GM12878 (cell line): ENCODE measurements around the gene ARHGAP6. TPM values are rescaled to one million over a fixed set of nuclear protein-coding genes. Genes with fewer than 3 reads are reported as not detected.

ENCODE experiments used
- ATAC-seq: fragments of 200-7000 bp; cut with Tn5 transposase; 3 replicates; pipeline ENCODE4 v1.9.1; 2020; ENCODE audit warnings: mild to moderate bottlenecking, moderate library complexity
- BruUV-seq: library from RNA; stranded (reverse); fragments of 400-500 nt; replicated peaks from 2 replicates; lab custom pipeline; 2021; lab: Mats Ljungman, UMichigan
- CTCF ChIA-PET: fragments of 300-600 bp; sonication (Branson Sonifier 250); formaldehyde crosslinking; extraction: SDS; loops from one replicate; lab custom pipeline; 2021; ENCODE audit warnings: inconsistent platforms; lab: Yijun Ruan, JAX
- POLR2A ChIA-PET: fragments of 350-600 bp; formaldehyde crosslinking; extraction: SDS; loops from one replicate; lab custom pipeline; 2021; ENCODE audit warnings: inconsistent platforms; lab: Charles Lee
- RAD21 ChIA-PET: fragments of 300-600 bp; sonication (Branson Sonifier 250); formaldehyde crosslinking; loops from one replicate; lab custom pipeline; 2023; ENCODE audit warnings: antibody characterized with exemption; ENCODE audit not compliant: unreplicated experiment; lab: Charles Lee
- SMC1A ChIA-PET: fragments of 300-600 bp; sonication (Branson Sonifier 250); formaldehyde crosslinking; loops from one replicate; lab custom pipeline; 2023; ENCODE audit not compliant: unreplicated experiment, uncharacterized antibody; lab: Charles Lee
- DNase-seq: peaks from one replicate; pipeline ENCODE4 v3.0.0-alpha.2; 2011; ENCODE audit warnings: low read depth, low spot score
- FAIRE-seq: peaks from 3 replicates; lab custom pipeline; 2011; peaks lifted over from hg19 to GRCh38; lab: Jason Lieb, UNC
- H2AFZ ChIP-seq: 2 replicates; pipeline ENCODE4 v1.6.0; 2011; ENCODE audit warnings: low read depth, low read length, control low read depth; ENCODE audit not compliant: control insufficient read depth
- H3K27ac ChIP-seq: 2 replicates; pipeline ENCODE4 v1.5.1; 2011; ENCODE audit warnings: control low read depth; ENCODE audit not compliant: control insufficient read depth, insufficient read depth
- H3K27me3 ChIP-seq, 2 experiments: replicated peaks in 1 of 2; 2 replicates each; pipeline versions ENCODE4 v1.6.0 to v1.6.1; 2011; ENCODE audit warnings: low read length in 1 of 2; ENCODE audit not compliant: control insufficient read depth in 2 of 2, insufficient read depth in 2 of 2
- H3K36me3 ChIP-seq, 2 experiments: 2 replicates each; pipeline ENCODE4 v1.5.1; 2011; ENCODE audit warnings: low read length in 1 of 2; ENCODE audit not compliant: control insufficient read depth in 2 of 2, insufficient read depth in 2 of 2
- H3K4me1 ChIP-seq: 2 replicates; pipeline ENCODE4 v1.6.1; 2011; ENCODE audit warnings: mild to moderate bottlenecking, low read length, moderate library complexity, mixed read lengths; ENCODE audit not compliant: control insufficient read depth, insufficient read depth
- H3K4me2 ChIP-seq: 2 replicates; pipeline ENCODE4 v1.6.0; 2011; ENCODE audit warnings: control low read depth; ENCODE audit not compliant: control insufficient read depth, insufficient read depth
- H3K4me3 ChIP-seq: fragments of 200-600 bp; sonication (generic); 2 replicates; pipeline ENCODE4 v1.5.1; 2016
- H3K79me2 ChIP-seq: 2 replicates; pipeline ENCODE4 v1.6.0; 2011; ENCODE audit warnings: low read length; ENCODE audit not compliant: control insufficient read depth, insufficient read depth
- H3K9ac ChIP-seq: 2 replicates; pipeline ENCODE4 v1.8.0; 2011; ENCODE audit warnings: low read length, control low read depth, mixed read lengths; ENCODE audit not compliant: control insufficient read depth, insufficient read depth
- H3K9me3 ChIP-seq: replicated peaks from 3 replicates; pipeline ENCODE4 v1.5.1; 2011; ENCODE audit warnings: mild to moderate bottlenecking, low read length; ENCODE audit not compliant: control insufficient read depth, insufficient read depth
- H4K20me1 ChIP-seq: 2 replicates; pipeline ENCODE4 v1.6.0; 2011; ENCODE audit not compliant: control insufficient read depth, insufficient read depth
- BCL11A ChIP-seq: IDR thresholded peaks from 2 replicates; pipeline ENCODE4 v1.6.1; 2011; ENCODE audit warnings: low read depth, low read length
- CBFB ChIP-seq: IDR thresholded peaks from 2 replicates; pipeline ENCODE4 v1.6.1; 2016; ENCODE audit warnings: antibody characterized with exemption, low read depth
- CUX1 ChIP-seq: IDR thresholded peaks from 2 replicates; pipeline ENCODE4 v1.6.1; 2012; ENCODE audit warnings: improper control_type of control experiment, low read depth, low read length; ENCODE audit not compliant: insufficient replicate concordance
- LARP7 ChIP-seq: fragments of 450-650 bp; IDR thresholded peaks from 2 replicates; pipeline ENCODE4 v1.6.1; 2017; ENCODE audit warnings: mild to moderate bottlenecking
- TCF12 ChIP-seq: IDR thresholded peaks from 2 replicates; pipeline ENCODE4 v1.6.1; 2011; ENCODE audit warnings: low read depth, mild to moderate bottlenecking, low read length
- ZNF24 ChIP-seq: fragments of 450-650 bp; IDR thresholded peaks from 2 replicates; pipeline ENCODE4 v1.6.1; 2017; ENCODE audit warnings: antibody characterized with exemption, mild to moderate bottlenecking
- WGBS: methylation state at CpG from one replicate; pipeline ENCODE4 v1.1.6; 2016; ENCODE audit warnings: low lambda C conversion rate; ENCODE audit not compliant: insufficient replicate concordance, insufficient coverage; ENCODE audit errors: missing lambda C conversion rate; 5-methylcytosine and 5-hydroxymethylcytosine counted together
- in situ Hi-C: fragments of 300-500 bp; cut with MboI; formaldehyde crosslinking; loops from 9 replicates; pipeline ENCODE4 v1.14.3; 2018; ENCODE audit warnings: mixed read lengths
- intact Hi-C: fragments of 100-400 bp; cut with micrococcal nuclease; formaldehyde crosslinking; loops from one replicate; pipeline ENCODE4 v1.14.2; 2022; ENCODE audit not compliant: unreplicated experiment
- polyA plus RNA-seq, 11 experiments: library from polyadenylated mRNA; depleted of rRNA in 4 of 11; unstranded in 6 of 11; stranded (reverse) in 5 of 11; fragments of >200 nt; fragmentation: Nextera tagmentation in 4 of 11; fragmentation: Illumina TruSeq in 1 of 11; extraction: Ambion mirVana in 4 of 11; extraction: Trizol in 1 of 11; gene quantifications; 1 replicate in 1 of 11; 2 replicates in 10 of 11; pipeline versions ENCODE4 v1.2.1 to v1.2.3, GENCODE V29; 2011 to 2016; ENCODE audit warnings: inconsistent platforms in 2 of 11, missing spikeins in 2 of 11, low read depth in 1 of 11
- total RNA-seq, 4 experiments: library from RNA; depleted of rRNA in 3 of 4; stranded (reverse); fragments of >200 nt in 3 of 4; fragmentation: Illumina TruSeq in 1 of 4; extraction: Trizol in 1 of 4; gene quantifications; 2 replicates each; pipeline versions ENCODE4 v1.2.1 to v1.2.3, GENCODE V29; 2013 to 2021
- TF ChIP-seq, protein P1 (sequence below): fragments of 450-650 bp; IDR thresholded peaks from 2 replicates; pipeline ENCODE4 v1.6.1; 2016; ENCODE audit warnings: mild to moderate bottlenecking

Gene ARHGAP6
- total and polyA plus RNA-seq, 10 of the 15 experiments (the other 5 are each of a cell fraction or from before 2014, with no cell fraction given) = 0.20 to 1.8 (median 0.76) TPM

- H3K36me3 ChIP-seq = no peaks in the 10 kb centered on the region
These were observed 256.9 kb downstream of the ARHGAP6 start for GRCh38 chrX:11408783-11409182.

DNA sequence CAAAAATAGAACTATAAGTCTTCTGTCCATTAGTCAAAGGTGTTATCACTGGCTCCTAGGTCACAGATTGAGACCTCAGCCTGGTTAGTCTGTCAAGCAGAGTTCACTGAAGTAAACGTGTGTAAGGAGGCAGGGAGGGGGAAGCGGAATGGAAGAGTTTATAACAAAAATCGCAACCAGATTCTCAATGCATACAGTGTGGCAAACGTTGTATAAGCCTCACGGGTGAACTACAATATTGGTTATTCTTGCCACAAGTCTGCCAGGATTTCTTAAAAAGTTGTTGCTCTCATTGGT lies 257.7 kb downstream of the ARHGAP6 start:
- ChIA-PET CTCF (interaction anchor here (1.8 kb wide), 1 partner anchor 27 kb away, joined by 5 read pairs; no protein-coding TSS in a partner anchor), SMC1A (no interaction called here), POLR2A (no interaction called here), RAD21 (no interaction called here)
- no peak for ATAC-seq
- Histone ChIP-seq H3K79me2 (no peaks in the 10 kb centered on the region), H3K4me3 (no peak overlapping the region), H2AFZ (no peak overlapping the region), H3K4me1 (no peaks in the 10 kb centered on the region), H3K27ac (no peak overlapping the region), H3K36me3 (no peaks in the 10 kb centered on the region), H3K9ac (no peak overlapping the region), H4K20me1 (no peaks in the 10 kb centered on the region), H3K27me3 (no peaks in the 10 kb centered on the region), H3K9me3 (no peaks in the 10 kb centered on the region), H3K4me2 (no peak overlapping the region)
- intact Hi-C loops (no loop called here), in situ Hi-C loops (no loop called here)
- 45% methylated on average over 5 of the region's 5 CpGs for WGBS
- FAIRE-seq = no peak
- BruUV-seq = no TSS peak
- no peak for DNase-seq
- no peak for TF ChIP-seq ZNF24
- TF ChIP-seq BCL11A = no peak
- TF ChIP-seq TCF12 = no peak
- no peak for TF ChIP-seq CUX1
- no peak for TF ChIP-seq LARP7
- no peak for TF ChIP-seq CBFB

More at GRCh38 chrX:11408783-11409182, 256.9 kb downstream of the ARHGAP6 start:
- Histone ChIP-seq H3K4me1 (no peaks in the 10 kb centered on the region), H3K79me2 (no peaks in the 10 kb centered on the region), H4K20me1 (no peaks in the 10 kb centered on the region), H3K4me3 (no peak overlapping the region), H3K27me3 (no peaks in the 10 kb centered on the region), H2AFZ (no peak overlapping the region), H3K9me3 (no peaks in the 10 kb centered on the region), H3K9ac (no peak overlapping the region), H3K4me2 (no peak overlapping the region)
- ATAC-seq (no peak), FAIRE-seq (no peak), DNase-seq (no peak)
- no TSS peak for BruUV-seq
- intact Hi-C loops = no loop called here
- CTCF ChIA-PET = no interaction called here
- POLR2A ChIA-PET = no interaction called here
- RAD21 ChIA-PET = no interaction called here
- WGBS = 71% methylated on average over 3 of the region's 3 CpGs
- in situ Hi-C loops = no loop called here
- TF ChIP-seq, protein P1, sequence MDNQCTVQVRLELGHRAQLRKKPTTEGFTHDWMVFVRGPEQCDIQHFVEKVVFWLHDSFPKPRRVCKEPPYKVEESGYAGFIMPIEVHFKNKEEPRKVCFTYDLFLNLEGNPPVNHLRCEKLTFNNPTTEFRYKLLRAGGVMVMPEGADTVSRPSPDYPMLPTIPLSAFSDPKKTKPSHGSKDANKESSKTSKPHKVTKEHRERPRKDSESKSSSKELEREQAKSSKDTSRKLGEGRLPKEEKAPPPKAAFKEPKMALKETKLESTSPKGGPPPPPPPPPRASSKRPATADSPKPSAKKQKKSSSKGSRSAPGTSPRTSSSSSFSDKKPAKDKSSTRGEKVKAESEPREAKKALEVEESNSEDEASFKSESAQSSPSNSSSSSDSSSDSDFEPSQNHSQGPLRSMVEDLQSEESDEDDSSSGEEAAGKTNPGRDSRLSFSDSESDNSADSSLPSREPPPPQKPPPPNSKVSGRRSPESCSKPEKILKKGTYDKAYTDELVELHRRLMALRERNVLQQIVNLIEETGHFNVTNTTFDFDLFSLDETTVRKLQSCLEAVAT = no peak
- TF ChIP-seq, all 136 proteins: peak for 0
- SMC1A ChIA-PET = no interaction called here
- no peak overlapping the region for H3K27ac ChIP-seq
